Measurements from ENCODE around the gene ALDH8A1.

The ALDH8A1 gene

GRCh38 chr6:134984821-134985220 lies 34.9 kb upstream of the ALDH8A1 start:
- no peak for TF ChIP-seq CTCF (IDR thresholded peaks at IDR 0.05; ENCODE audit: low read depth, low read length, poor library complexity, severe bottlenecking)
- TF ChIP-seq EZH2phosphoT487 (IDR thresholded peaks at IDR 0.05; ENCODE audit: borderline replicate concordance, low read length): no peak
- H3K4me3 ChIP-seq (ENCODE audit: low read length): no peak overlapping the region
- H3K27ac ChIP-seq (ENCODE audit: low read depth, low read length): no peak overlapping the region
- H3K36me3 ChIP-seq (ENCODE audit: control insufficient read depth, low read length): peaks cover 64% of the 10 kb centered on the region
- no peaks in the 10 kb centered on the region for H3K4me1 ChIP-seq (ENCODE audit: control insufficient read depth, low read length)
- H3K4me2 ChIP-seq (ENCODE audit: low read length): no peak overlapping the region
- no peaks in the 10 kb centered on the region for H3K9me3 ChIP-seq (ENCODE audit: control insufficient read depth, insufficient read depth, low read length)
- no peaks in the 10 kb centered on the region for H4K20me1 ChIP-seq (ENCODE audit: control insufficient read depth, insufficient read depth, low read depth, low read length)
- peaks cover 3% of the 10 kb centered on the region; the same call in 1 of the 2 replicates for H3F3A ChIP-seq (ENCODE audit: control insufficient read depth, insufficient read depth)
- H3K27me3 ChIP-seq (ENCODE audit: control insufficient read depth, low read length): no peaks in the 10 kb centered on the region
- no peaks in the 10 kb centered on the region for H3K79me2 ChIP-seq (ENCODE audit: control insufficient read depth, low read length)
- no peaks in the 10 kb centered on the region for H3K9me2 ChIP-seq (replicated peaks; ENCODE audit: control insufficient read depth, low read length)

- H3K9me3 ChIP-seq (ENCODE audit: control insufficient read depth, insufficient read depth, low read length): no peaks in the 10 kb centered on the region
- TF ChIP-seq EZH2phosphoT487 (IDR thresholded peaks at IDR 0.05; ENCODE audit: borderline replicate concordance, low read length) (no peak), CTCF (IDR thresholded peaks at IDR 0.05; ENCODE audit: low read depth, low read length, poor library complexity, severe bottlenecking) (no peak)
- no peaks in the 10 kb centered on the region for H3K27me3 ChIP-seq (ENCODE audit: control insufficient read depth, low read length)
- H3K9me2 ChIP-seq (replicated peaks; ENCODE audit: control insufficient read depth, low read length): no peaks in the 10 kb centered on the region
- H3K27ac ChIP-seq (ENCODE audit: low read depth, low read length): no peak overlapping the region
- no peak overlapping the region for H3K4me2 ChIP-seq (ENCODE audit: low read length)
- H3K79me2 ChIP-seq (ENCODE audit: control insufficient read depth, low read length): no peaks in the 10 kb centered on the region
- peaks cover 67% of the 10 kb centered on the region for H3K36me3 ChIP-seq (ENCODE audit: control insufficient read depth, low read length)
- no peak overlapping the region for H3K4me3 ChIP-seq (ENCODE audit: low read length)
- peaks cover 3% of the 10 kb centered on the region; the same call in 1 of the 2 replicates for H3F3A ChIP-seq (ENCODE audit: control insufficient read depth, insufficient read depth)
- no peaks in the 10 kb centered on the region for H3K4me1 ChIP-seq (ENCODE audit: control insufficient read depth, low read length)
- H4K20me1 ChIP-seq (ENCODE audit: control insufficient read depth, insufficient read depth, low read depth, low read length): no peaks in the 10 kb centered on the region
These were observed 33.9 kb upstream of the ALDH8A1 start for GRCh38 chr6:134983823-134984222.

- no peaks in the 10 kb centered on the region for H3K27me3 ChIP-seq (ENCODE audit: control insufficient read depth, low read length)
- peaks cover 3% of the 10 kb centered on the region; the same call in 1 of the 2 replicates for H3F3A ChIP-seq (ENCODE audit: control insufficient read depth, insufficient read depth)
- H3K4me1 ChIP-seq (ENCODE audit: control insufficient read depth, low read length): no peaks in the 10 kb centered on the region
- H3K79me2 ChIP-seq (ENCODE audit: control insufficient read depth, low read length): no peaks in the 10 kb centered on the region
- TF ChIP-seq CTCF (IDR thresholded peaks at IDR 0.05; ENCODE audit: low read depth, low read length, poor library complexity, severe bottlenecking) (no peak), EZH2phosphoT487 (IDR thresholded peaks at IDR 0.05; ENCODE audit: borderline replicate concordance, low read length) (no peak)
- H3K36me3 ChIP-seq (ENCODE audit: control insufficient read depth, low read length): peaks cover 72% of the 10 kb centered on the region
- no peaks in the 10 kb centered on the region for H3K9me2 ChIP-seq (replicated peaks; ENCODE audit: control insufficient read depth, low read length)
- no peaks in the 10 kb centered on the region for H4K20me1 ChIP-seq (ENCODE audit: control insufficient read depth, insufficient read depth, low read depth, low read length)
- H3K27ac ChIP-seq (ENCODE audit: low read depth, low read length): no peak overlapping the region
- H3K4me3 ChIP-seq (ENCODE audit: low read length): no peak overlapping the region
- H3K9me3 ChIP-seq (ENCODE audit: control insufficient read depth, insufficient read depth, low read length): no peaks in the 10 kb centered on the region
- no peak overlapping the region for H3K4me2 ChIP-seq (ENCODE audit: low read length)
These were observed 32.3 kb upstream of the ALDH8A1 start for GRCh38 chr6:134982161-134982560.

Measured in DOHH2 (cell line).